Gastroesophageal sphincter (tissue), 3 donors: ENCODE results near the gene TP63.

Experiments
- CTCF ChIP-seq, 4 experiments: fragments of 200-600 bp in 2 of 4; fragments of 450-650 bp in 2 of 4; sonication (generic) in 1 of 4; IDR thresholded peaks; one replicate each; pipeline ENCODE4 v1.5.1; 2017 to 2019; ENCODE audit warnings: antibody characterized with exemption in 4 of 4, mild to moderate bottlenecking in 2 of 4, moderate library complexity in 2 of 4
- EP300 ChIP-seq: sonication (generic); formaldehyde crosslinking; IDR thresholded peaks from one replicate; pipeline ENCODE4 v1.6.1; 2017; ENCODE audit warnings: antibody characterized with exemption, mild to moderate bottlenecking
- POLR2A ChIP-seq, 2 donors: fragments of 450-650 bp; IDR thresholded peaks; one replicate each; pipeline ENCODE4 v1.6.1; 2017; ENCODE audit warnings: antibody characterized with exemption in 2 of 2, mild to moderate bottlenecking in 2 of 2, moderate library complexity in 1 of 2
- POLR2AphosphoS5 ChIP-seq: sonication (generic); formaldehyde crosslinking; IDR thresholded peaks from one replicate; pipeline ENCODE4 v1.6.1; 2017; ENCODE audit warnings: antibody characterized with exemption

- TF ChIP-seq CTCF (IDR thresholded peaks at IDR 0.05) (no peak), POLR2A (IDR thresholded peaks at IDR 0.05) (no peak), POLR2AphosphoS5 (no peak), EP300 (no peak)
Observed at GRCh38 chr3:189674249-189674913, 43.2 kb downstream of the TP63 start.
